Osteoblast (primary cell): ENCODE data around the gene ILK. TPM values are rescaled to one million over a fixed set of nuclear protein-coding genes. Genes with fewer than 3 reads are reported as not detected.

ENCODE experiments used
- DNase-seq: peaks from one replicate; pipeline ENCODE4 v3.0.0; 2011; ENCODE audit warnings: low spot score, mixed read lengths; ENCODE audit not compliant: insufficient read length; ENCODE audit errors: missing footprints
- H2AFZ ChIP-seq: 2 replicates; pipeline ENCODE4 v1.6.0; 2011; ENCODE audit warnings: mild to moderate bottlenecking, low read length
- H3K27ac ChIP-seq: 2 replicates; pipeline ENCODE4 v1.5.1; 2011; ENCODE audit warnings: mild to moderate bottlenecking, low read depth, low read length, moderate library complexity
- H3K27me3 ChIP-seq: 2 replicates; pipeline ENCODE4 v1.6.0; 2012; ENCODE audit warnings: mild to moderate bottlenecking, control low read depth, inconsistent platforms, low read length, moderate library complexity; ENCODE audit not compliant: insufficient read depth
- H3K36me3 ChIP-seq: 2 replicates; pipeline ENCODE4 v1.5.1; 2011; ENCODE audit warnings: mild to moderate bottlenecking, low read length, control low read depth, moderate library complexity; ENCODE audit not compliant: insufficient read depth
- H3K4me1 ChIP-seq: 2 replicates; pipeline ENCODE4 v1.5.1; 2011; ENCODE audit warnings: mild to moderate bottlenecking, low read length, control low read depth, moderate library complexity; ENCODE audit not compliant: insufficient read depth
- H3K4me2 ChIP-seq: 2 replicates; pipeline ENCODE4 v1.6.0; 2011; ENCODE audit warnings: mild to moderate bottlenecking, low read length; ENCODE audit not compliant: insufficient read depth
- H3K4me3 ChIP-seq: fragments of 200-600 bp; sonication (generic); 3 replicates; pipeline ENCODE4 v1.5.1; 2012; ENCODE audit warnings: mild to moderate bottlenecking, low read length, inconsistent platforms; ENCODE audit not compliant: insufficient read depth
- H3K79me2 ChIP-seq: 2 replicates; pipeline ENCODE4 v1.6.0; 2012; ENCODE audit warnings: mild to moderate bottlenecking, low read length, control low read depth, inconsistent platforms; ENCODE audit not compliant: insufficient read depth
- H3K9me3 ChIP-seq: 2 replicates; pipeline ENCODE4 v1.5.1; 2011; ENCODE audit warnings: low read depth, low read length, control low read depth
- H4K20me1 ChIP-seq: 2 replicates; pipeline ENCODE4 v1.6.0; 2012; ENCODE audit warnings: mild to moderate bottlenecking, low read length, control low read depth; ENCODE audit not compliant: insufficient read depth
- total RNA-seq: library from RNA; depleted of rRNA; stranded (reverse); fragments of >200 nt; gene quantifications from 2 replicates; pipeline ENCODE4 v1.2.3, GENCODE V29; 2012
- TF ChIP-seq, protein P1 (sequence below): IDR thresholded peaks from 2 replicates; pipeline ENCODE4 v1.5.1; 2011; ENCODE audit warnings: mild to moderate bottlenecking, low read depth, low read length, moderate library complexity; ENCODE audit errors: extremely low read depth

The ILK gene
- total RNA-seq, 1 donor: 176 TPM

DNA sequence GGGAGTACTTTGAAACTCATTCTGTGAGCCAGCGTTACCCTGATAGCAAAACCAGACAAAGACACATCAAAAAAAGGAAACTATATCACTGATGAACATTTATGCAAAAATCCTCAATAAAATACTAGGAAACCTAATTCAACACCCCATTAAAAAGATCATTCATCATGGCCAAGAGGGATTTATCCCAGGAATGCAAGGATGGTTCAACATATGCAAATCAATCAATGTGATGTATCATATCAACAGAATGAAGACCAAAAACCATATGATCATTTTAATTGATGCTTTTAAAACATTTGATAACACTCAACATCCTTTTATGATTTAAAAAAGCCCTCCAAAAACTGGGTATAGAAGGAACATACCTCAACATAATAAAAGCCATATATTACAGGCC is 20.0 kb upstream of the ILK start:
- Histone ChIP-seq H3K36me3 (no peaks in the 10 kb centered on the region), H3K4me2 (no peak overlapping the region), H2AFZ (no peak overlapping the region), H3K27me3 (no peaks in the 10 kb centered on the region), H3K4me3 (no peak overlapping the region), H3K27ac (no peak overlapping the region), H4K20me1 (no peaks in the 10 kb centered on the region), H3K79me2 (no peaks in the 10 kb centered on the region), H3K9me3 (no peaks in the 10 kb centered on the region), H3K4me1 (no peaks in the 10 kb centered on the region)
- no peak for DNase-seq
- TF ChIP-seq, protein P1, sequence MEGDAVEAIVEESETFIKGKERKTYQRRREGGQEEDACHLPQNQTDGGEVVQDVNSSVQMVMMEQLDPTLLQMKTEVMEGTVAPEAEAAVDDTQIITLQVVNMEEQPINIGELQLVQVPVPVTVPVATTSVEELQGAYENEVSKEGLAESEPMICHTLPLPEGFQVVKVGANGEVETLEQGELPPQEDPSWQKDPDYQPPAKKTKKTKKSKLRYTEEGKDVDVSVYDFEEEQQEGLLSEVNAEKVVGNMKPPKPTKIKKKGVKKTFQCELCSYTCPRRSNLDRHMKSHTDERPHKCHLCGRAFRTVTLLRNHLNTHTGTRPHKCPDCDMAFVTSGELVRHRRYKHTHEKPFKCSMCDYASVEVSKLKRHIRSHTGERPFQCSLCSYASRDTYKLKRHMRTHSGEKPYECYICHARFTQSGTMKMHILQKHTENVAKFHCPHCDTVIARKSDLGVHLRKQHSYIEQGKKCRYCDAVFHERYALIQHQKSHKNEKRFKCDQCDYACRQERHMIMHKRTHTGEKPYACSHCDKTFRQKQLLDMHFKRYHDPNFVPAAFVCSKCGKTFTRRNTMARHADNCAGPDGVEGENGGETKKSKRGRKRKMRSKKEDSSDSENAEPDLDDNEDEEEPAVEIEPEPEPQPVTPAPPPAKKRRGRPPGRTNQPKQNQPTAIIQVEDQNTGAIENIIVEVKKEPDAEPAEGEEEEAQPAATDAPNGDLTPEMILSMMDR: no peak

DNA sequence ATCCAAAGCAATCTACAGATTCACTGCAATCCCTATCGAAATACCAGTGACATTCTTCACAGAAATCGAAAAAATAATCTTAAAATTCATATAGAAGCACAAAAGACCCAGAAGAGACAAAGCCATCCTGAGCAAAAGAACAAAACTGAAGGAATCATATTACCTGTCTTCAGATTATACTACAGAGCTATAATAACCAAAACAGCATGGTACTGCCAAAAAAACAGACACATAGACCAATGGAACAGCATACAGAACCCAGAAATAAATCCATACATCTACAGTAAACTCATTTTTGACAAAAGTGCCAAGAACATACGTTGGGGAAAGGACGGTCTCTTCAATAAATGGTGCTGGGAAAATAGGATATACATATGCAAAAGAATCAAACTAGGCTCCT is 19.0 kb upstream of the ILK start:
- H3K4me1 ChIP-seq: no peaks in the 10 kb centered on the region
- no peak overlapping the region for H3K4me2 ChIP-seq
- no peaks in the 10 kb centered on the region for H3K9me3 ChIP-seq
- H3K27me3 ChIP-seq: no peaks in the 10 kb centered on the region
- H3K4me3 ChIP-seq: no peak overlapping the region
- H3K79me2 ChIP-seq: no peaks in the 10 kb centered on the region
- H2AFZ ChIP-seq: no peak overlapping the region
- H3K27ac ChIP-seq: no peak overlapping the region
- no peaks in the 10 kb centered on the region for H4K20me1 ChIP-seq
- TF ChIP-seq, protein P1: no peak
- H3K36me3 ChIP-seq: no peaks in the 10 kb centered on the region
- no peak for DNase-seq

DNA sequence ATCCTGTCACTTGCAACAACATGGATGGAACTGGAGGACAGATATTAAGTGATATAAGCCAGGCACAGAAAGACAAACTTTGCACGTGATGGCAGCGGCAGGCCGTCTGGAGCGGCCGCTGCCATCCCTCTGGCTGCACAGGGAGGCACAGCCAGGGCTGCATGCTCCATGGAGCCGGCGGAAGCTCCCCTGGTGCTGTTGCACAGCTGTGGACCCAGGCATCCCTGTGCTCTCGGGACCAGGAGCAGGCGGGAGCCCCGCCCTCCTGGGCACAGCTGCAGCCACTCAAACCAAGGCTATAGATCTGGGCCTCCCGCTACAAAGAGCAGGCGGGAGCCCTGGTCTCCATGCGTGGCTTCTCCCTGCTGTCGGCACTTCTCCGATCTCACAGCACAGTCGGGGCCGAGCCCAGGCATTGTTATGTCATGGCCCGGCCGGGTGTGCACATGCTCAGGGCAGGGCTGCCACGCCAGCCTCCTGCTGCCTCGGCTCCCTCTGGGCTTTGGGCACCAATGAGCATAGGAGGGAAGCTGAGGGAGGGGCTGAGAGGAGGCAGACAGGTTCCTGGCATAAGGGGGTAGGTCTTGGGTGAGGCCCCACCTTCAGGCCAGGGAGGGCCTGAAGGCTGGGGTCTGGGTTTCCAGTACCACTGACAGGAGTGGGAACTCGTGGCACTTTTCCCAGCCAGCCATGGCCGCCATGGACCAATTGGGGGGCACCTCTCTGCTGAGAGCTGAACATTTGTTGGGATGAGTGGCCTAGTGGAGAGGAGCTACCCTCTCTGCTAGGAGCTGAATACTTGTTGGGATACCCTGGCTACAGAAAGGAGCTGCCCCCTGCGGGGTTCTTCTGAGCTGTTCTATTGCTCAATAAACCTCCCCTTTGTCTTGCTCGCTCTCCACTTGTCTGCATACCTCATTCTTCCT is 16.9 kb upstream of the ILK start:
- Histone ChIP-seq H3K79me2 (no peaks in the 10 kb centered on the region), H3K4me3 (no peak overlapping the region), H3K4me1 (no peaks in the 10 kb centered on the region), H4K20me1 (no peaks in the 10 kb centered on the region), H3K9me3 (no peaks in the 10 kb centered on the region), H3K27ac (no peak overlapping the region), H2AFZ (no peak overlapping the region), H3K27me3 (no peaks in the 10 kb centered on the region), H3K4me2 (no peak overlapping the region), H3K36me3 (no peaks in the 10 kb centered on the region)
- no peak for DNase-seq
- TF ChIP-seq, protein P1: no peak

DNA sequence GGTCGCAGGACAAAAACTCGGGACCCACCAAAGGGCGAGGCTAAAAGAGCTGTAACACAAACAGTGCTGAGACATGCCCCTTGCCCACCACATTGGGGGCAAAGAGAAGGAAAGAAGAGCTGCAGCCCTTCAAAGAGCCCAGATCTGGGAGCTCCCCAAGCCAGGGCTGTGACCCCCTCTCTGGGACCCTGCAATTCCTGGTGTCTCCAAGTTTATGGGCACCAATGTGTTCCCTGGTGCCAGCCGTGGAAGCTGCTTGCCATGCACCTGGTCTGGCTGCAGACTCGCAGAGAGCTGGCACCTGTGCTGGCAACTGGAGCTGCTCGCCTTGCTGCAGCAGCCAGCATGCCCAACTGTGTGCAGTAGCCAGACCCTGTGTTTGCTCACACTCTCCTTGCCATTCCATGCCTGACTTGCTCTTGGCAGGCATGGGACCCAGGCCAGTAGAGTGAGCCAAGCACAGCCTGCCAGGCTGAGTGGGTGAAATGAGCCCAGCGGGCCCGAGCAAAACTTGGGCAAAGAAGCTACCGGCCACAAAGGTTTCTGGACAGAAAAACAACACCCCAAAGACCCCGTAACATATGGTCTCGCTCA is 16.1 kb upstream of the ILK start:
- Histone ChIP-seq H3K36me3 (no peaks in the 10 kb centered on the region), H3K79me2 (no peaks in the 10 kb centered on the region), H3K27me3 (no peaks in the 10 kb centered on the region), H3K4me1 (no peaks in the 10 kb centered on the region), H3K4me2 (no peak overlapping the region), H2AFZ (no peak overlapping the region), H3K27ac (no peak overlapping the region), H4K20me1 (no peaks in the 10 kb centered on the region), H3K4me3 (no peak overlapping the region), H3K9me3 (no peaks in the 10 kb centered on the region)
- no peak for DNase-seq
- TF ChIP-seq, protein P1: no peak
